Activated T-cell treated with anti-CD3 and anti-CD28 coated beads for 48 hours (primary cell): ENCODE data around the gene WNK4.
"Not testable (repeated sequence)": the region's sequence is repeated elsewhere in the genome, so short reads cannot be mapped to it uniquely, and the experiment has no call there.

Source experiments
- DNase-seq: peaks from one replicate; pipeline ENCODE4 v3.0.0-alpha.2; 2020; ENCODE audit warnings: low read depth

WNK4 gene

GRCh38 chr17:42779936-42780850 is at the start of gene WNK4:
TSS of gene WNK4 (plus strand) at chr17:42780610. CDS start at chr17:42780699, 89 bp downstream.
- DNase-seq: no peak

- no peak for DNase-seq
Observed at GRCh38 chr17:42740699-42741098, 39.7 kb upstream of the WNK4 start.

GRCh38 chr17:42742916-42743315 is 37.5 kb upstream of the WNK4 start:
- DNase-seq: not testable (repeated sequence)

GRCh38 chr17:42743595-42744282 is 36.7 kb upstream of the WNK4 start:
- DNase-seq: no peak

GRCh38 chr17:42744283-42744805 is 36.1 kb upstream of the WNK4 start:
- peak; percentile 69 for DNase-seq

- DNase-seq: peak; percentile 95
Observed at GRCh38 chr17:42744806-42745617, 35.4 kb upstream of the WNK4 start, which contains the start of gene EZH1. TSS of gene EZH1 (minus strand) at chr17:42745040. CDS start at chr17:42728941, 16,099 bp downstream.

- DNase-seq: no peak
Observed at GRCh38 chr17:42748202-42748907, 32.1 kb upstream of the WNK4 start.

- no peak for DNase-seq
Observed at GRCh38 chr17:42748908-42749798, 31.3 kb upstream of the WNK4 start.

GRCh38 chr17:42750739-42751344 is 29.6 kb upstream of the WNK4 start:
- no peak for DNase-seq

- DNase-seq: no peak
Observed at GRCh38 chr17:42751628-42752027, 28.8 kb upstream of the WNK4 start.

- no peak for DNase-seq
Observed at GRCh38 chr17:42754782-42755181, 25.6 kb upstream of the WNK4 start.

GRCh38 chr17:42759982-42760651 is 20.3 kb upstream of the WNK4 start:
- no peak for DNase-seq

GRCh38 chr17:42760652-42761581 is 19.5 kb upstream of the WNK4 start, which contains the start of gene RAMP2:
TSS of gene RAMP2 (plus strand) at chr17:42761227. CDS start at chr17:42761262, 35 bp downstream.
- DNase-seq: no peak

- DNase-seq: no peak
Observed at GRCh38 chr17:42761638-42762037, 18.8 kb upstream of the WNK4 start.

- DNase-seq: no peak
Observed at GRCh38 chr17:42766124-42766523, 14.3 kb upstream of the WNK4 start.

- no peak for DNase-seq
Observed at GRCh38 chr17:42767512-42767911, 12.9 kb upstream of the WNK4 start.

GRCh38 chr17:42768006-42768405 is 12.4 kb upstream of the WNK4 start:
- not testable (repeated sequence) for DNase-seq

GRCh38 chr17:42769964-42770363 is 10.4 kb upstream of the WNK4 start:
- DNase-seq: not testable (repeated sequence)
